NCI-H524 treated with DMSO at 0.1 percent for 48 hours (cell line): ENCODE data around the gene RGS6.

Experiments
- DNase-seq: peaks from one replicate; lab custom pipeline; 2025; lab: John Stamatoyannopoulos, UW

The RGS6 gene

DNA sequence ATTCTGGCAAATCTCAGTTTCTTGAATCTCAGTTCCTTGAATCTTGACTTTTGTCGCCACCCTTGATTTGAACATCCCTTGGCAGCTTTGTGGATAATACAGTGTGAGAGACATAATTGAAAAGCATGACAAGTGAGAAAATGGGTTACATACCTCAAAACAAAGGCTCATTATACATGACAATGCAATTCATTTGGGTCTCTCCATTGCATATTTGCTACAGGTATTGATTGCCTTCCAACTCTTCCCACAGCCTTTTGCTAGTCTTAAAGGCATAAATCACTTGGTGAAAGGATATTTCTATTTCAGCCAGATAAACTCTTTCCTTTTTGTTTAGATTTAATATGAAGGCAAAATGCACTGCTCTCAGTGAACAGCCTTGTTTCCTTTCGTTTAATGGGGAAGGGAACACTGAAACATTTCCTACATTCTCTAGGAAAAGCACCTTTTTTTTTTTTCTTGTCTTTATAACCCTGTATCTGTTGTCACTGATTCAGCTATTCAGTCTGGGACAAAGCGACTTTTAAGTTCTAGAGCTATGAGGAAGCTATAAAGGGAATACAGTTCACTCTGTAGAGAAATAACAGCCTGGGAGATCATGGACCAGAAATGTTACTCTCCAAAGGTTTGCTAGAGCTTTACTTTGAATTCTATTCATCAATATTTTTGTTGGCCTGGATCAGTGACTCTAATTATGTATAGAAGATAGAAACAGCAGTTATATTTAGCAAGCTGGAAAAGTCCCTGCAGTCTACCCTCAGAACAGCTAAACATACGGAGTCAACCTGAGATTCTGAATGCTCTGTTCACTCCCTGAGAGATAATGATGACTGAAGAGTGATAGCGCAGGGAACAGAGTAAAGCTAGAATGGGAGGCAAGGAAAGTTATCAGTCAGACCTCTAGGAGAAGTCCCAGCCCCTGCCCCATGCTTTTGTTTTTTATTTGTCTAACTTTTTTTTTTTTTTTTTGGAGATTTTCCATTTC lies 311.4 kb downstream of the RGS6 start:
- DNase-seq, result no peak

DNA sequence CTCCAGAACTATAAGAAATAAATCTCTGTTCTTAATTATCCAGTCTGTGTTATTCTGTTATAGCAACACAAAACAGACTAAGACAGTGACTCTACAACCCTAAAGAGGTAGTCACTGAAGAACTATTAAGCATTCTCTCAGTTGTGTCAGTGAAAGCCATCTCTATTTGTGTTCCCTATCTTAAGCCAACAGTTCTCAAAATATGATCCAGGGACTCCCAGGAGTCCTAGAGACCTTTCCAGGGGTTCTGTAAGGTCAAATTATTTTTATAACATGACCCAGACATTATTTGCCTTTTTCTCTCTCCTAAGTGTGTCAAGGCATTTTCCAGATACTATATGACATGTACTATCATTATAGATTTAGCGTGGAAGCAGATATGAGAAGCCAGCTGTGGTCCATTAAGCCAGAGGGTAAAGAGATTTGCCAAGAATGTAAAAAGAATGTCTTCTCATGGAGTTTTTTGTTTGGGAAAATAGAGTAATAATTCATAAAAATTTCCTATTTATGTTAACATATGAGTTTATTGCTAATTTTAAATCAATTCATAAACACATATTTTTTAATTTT lies 315.8 kb downstream of the RGS6 start:
- no peak for DNase-seq

DNA sequence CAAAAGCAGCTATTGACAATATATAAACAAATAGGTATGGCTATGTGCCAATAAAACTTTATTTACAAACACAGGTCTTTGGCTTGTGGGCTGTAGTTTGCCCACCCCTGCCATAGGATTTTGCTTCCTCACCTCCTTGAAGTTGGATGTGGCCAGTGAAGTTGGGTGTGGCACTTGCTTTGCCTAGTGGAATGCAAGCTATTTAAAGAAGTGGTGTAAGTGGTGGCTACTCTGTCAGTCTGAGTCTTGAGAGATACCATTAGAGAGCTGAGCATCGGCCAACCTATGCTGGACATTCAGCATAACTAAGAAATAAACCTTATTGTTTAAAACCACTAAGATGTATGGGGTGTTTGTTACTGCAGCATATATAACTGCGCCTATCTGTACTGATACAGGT lies 321.3 kb downstream of the RGS6 start:
- DNase-seq, result no peak

GRCh38 chr14:72254202-72254936 lies 322.1 kb downstream of the RGS6 start:
- no peak for DNase-seq

GRCh38 chr14:72254937-72255472 lies 322.8 kb downstream of the RGS6 start:
- no peak for DNase-seq

GRCh38 chr14:72256055-72256454 lies 323.8 kb downstream of the RGS6 start:
- no peak for DNase-seq

GRCh38 chr14:72261068-72261467 lies 328.8 kb downstream of the RGS6 start:
- DNase-seq, result no peak

DNA sequence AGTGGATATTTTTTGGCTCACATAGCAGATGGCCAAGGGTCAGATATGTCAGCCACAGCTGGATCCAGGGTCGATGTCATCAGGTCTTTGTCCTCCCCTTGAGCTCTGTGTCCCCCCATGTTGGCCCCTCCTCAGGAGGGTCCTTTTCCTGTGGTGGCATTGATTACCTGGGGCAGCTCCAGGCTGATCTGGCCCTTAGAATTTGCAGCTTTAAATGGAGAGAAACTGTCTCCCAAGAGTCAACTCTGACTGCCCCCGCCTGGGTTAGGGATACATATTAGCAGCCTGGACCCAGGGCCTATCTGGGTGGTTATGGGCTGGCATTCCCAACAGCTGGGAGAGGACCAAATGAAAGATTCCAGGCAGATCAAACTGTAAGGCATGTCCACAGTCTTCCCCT lies 330.5 kb downstream of the RGS6 start:
- DNase-seq, result no peak

DNA sequence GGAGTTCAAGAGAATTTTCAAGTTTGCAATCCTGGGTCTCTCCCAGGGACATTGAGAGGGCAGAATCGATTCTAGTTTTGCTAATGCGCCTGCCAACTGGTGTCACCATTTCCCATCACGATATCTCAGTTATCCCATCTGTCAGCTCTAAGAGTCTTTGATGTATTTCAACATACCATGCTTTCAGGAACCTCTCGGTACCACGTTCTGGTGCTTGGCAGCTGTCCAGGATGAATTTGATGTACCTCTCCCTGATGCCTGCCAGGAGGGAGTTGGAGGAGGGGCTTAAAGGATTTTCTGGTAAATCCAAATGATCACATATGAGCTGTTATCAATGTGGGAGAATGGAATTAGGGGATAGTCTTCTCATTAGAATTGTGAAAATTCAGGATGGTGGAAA lies 332.5 kb downstream of the RGS6 start:
- peak; percentile 95 for DNase-seq

- no peak for DNase-seq
These were observed 338.0 kb downstream of the RGS6 start for GRCh38 chr14:72270147-72270727.

DNA sequence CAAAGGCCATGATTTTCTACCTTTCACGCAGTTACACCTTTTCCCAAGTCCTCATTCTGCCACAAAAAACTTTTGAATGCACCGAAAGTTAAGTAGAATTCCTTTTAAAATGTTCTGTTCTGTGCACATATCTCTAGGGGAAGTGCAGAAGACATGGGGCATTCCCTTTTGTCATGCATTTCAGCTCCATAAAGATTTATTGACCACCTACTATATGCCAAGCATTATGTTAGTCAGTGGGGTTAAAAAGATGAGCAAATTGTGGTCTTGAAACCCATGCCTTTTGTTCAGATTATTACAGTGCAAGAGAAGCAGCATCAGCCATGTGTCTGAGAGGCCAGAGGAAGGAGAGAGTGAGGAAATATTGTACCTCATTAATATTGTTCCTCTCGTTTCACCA lies 338.5 kb downstream of the RGS6 start:
- DNase-seq, result no peak

- no peak for DNase-seq
These were observed 343.0 kb downstream of the RGS6 start for GRCh38 chr14:72275242-72275641.

GRCh38 chr14:72278316-72278715 lies 346.1 kb downstream of the RGS6 start:
- no peak for DNase-seq

DNA sequence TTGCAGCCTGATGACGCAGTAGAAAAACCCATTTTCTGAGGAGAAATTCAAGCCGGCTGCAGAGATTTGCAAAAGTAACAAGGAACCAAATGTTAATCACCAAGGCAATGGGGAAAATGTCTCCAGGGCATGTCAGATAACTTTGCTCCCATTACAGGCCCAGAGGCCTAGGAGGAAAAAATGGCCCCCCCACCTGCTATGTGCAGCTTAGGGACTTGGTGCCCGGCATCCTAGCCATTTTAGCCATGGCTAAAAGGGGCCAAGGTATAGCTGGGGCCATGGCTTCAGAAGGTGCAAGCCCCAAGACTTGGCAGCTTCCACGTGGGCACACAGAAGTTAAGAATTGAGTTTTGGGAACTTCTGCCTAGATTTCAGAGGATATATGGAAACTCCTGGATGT lies 351.9 kb downstream of the RGS6 start:
- DNase-seq, result no peak

- DNase-seq, result no peak
These were observed 358.0 kb downstream of the RGS6 start for GRCh38 chr14:72290241-72290640.

GRCh38 chr14:72291908-72292688 lies 359.9 kb downstream of the RGS6 start:
- DNase-seq, result no peak

- DNase-seq, result no peak
These were observed 360.4 kb downstream of the RGS6 start for GRCh38 chr14:72292689-72293024.

- DNase-seq, result no peak
These were observed 369.1 kb downstream of the RGS6 start for GRCh38 chr14:72301352-72301751.

GRCh38 chr14:72303930-72304329 lies 371.7 kb downstream of the RGS6 start:
- DNase-seq, result no peak

DNA sequence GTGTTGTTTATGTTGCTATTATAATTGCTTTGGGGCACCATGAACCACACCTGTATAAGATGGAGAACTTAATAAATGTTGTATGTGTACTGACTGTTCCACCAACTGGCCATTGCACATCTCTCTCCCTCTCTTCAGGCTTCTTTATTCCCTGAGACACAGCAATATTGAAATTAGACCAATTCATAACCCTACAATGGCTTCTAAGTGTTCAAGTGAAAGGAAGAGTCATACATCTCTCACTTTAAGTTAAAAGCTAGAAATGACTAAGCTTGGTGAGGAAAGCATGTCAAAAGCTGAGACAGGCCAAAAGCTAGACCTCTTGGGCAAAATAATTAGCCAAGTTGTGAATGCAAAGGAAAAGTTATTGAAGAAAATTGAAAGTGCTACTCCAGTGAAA lies 373.3 kb downstream of the RGS6 start:
- no peak for DNase-seq

DNA sequence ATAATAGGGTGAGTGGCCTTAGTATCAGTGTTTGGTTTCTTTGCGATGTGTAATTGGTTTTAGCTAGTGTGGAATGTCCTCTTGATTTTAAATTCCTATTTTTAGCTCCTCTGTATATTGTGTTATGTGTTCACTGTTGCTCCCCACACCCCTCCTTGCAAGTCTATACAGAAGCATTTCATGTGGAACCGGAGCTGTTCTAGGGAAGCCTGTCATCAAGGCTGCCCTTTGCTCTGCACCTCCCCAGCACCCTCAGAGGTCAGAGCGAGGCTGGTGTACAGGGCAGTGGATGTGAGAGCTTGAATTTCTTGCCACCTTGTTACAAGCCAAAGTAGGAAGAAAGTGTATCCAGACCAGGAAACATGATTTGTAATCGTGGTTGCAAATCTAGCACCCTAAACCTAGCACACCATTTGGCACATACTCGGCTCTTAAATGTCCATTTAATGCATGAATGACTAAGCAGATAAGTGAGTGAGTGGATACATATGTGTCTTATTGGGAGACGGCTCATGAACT lies 376.8 kb downstream of the RGS6 start:
- DNase-seq, result no peak
